Esophagus squamous epithelium (tissue), 4 donors: ENCODE measurements around the gene CCDC192.

Experiments used
- CTCF ChIP-seq, 6 experiments: fragments of 450-650 bp in 4 of 6; fragments of 200-600 bp in 2 of 6; sonication (generic) in 2 of 6; IDR thresholded peaks; one replicate each; pipeline ENCODE4 v1.5.1; 2016 to 2019; ENCODE audit warnings: antibody characterized with exemption in 6 of 6, mild to moderate bottlenecking in 4 of 6, moderate library complexity in 4 of 6
- POLR2A ChIP-seq, 4 donors: fragments of 450-650 bp; IDR thresholded peaks; one replicate each; pipeline ENCODE4 v1.6.1; 2017; ENCODE audit warnings: antibody characterized with exemption in 4 of 4, mild to moderate bottlenecking in 4 of 4, moderate library complexity in 3 of 4

DNA sequence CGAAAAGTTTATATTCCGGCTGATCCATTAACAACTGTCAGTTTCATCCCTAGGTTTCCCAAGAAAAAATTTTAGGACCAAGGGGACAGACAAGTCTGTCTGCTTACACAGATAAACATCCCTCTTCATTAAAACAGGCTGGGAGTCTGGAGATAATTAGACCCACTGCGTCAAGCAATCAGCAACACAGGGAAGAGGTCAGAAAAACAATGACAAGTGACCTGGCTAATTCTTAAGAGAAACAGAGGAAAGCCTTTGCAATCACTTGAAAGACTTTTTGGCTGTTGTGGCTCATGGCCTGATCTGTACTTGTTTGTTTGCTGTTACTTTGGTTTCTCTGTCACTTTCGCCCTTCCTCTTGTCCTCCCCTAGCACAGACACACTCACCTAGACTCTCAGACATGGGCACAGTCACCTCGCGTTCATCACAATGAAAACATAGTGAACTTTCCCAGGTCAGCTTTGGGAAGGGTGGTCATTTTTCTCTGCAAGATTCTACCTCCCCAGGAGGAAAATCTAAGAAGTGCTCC lies 2.9 kb upstream of the CCDC192 start:
- no peak for TF ChIP-seq CTCF (IDR thresholded peaks at IDR 0.05)
- no peak for TF ChIP-seq POLR2A (IDR thresholded peaks at IDR 0.05)
